HG03575 (cell line): ENCODE results near the gene GPR25.

Source experiments
- ATAC-seq: cut with Tn5 transposase; IDR thresholded peaks from one replicate; pipeline ENCODE4 v1.9.1; 2021; ENCODE audit not compliant: unreplicated experiment, insufficient number of reproducible peaks, low FRiP score; ENCODE audit errors: extremely low read depth

The GPR25 gene

GRCh38 chr1:200869376-200869752 lies 3.4 kb upstream of the GPR25 start:
- no peak for ATAC-seq

DNA sequence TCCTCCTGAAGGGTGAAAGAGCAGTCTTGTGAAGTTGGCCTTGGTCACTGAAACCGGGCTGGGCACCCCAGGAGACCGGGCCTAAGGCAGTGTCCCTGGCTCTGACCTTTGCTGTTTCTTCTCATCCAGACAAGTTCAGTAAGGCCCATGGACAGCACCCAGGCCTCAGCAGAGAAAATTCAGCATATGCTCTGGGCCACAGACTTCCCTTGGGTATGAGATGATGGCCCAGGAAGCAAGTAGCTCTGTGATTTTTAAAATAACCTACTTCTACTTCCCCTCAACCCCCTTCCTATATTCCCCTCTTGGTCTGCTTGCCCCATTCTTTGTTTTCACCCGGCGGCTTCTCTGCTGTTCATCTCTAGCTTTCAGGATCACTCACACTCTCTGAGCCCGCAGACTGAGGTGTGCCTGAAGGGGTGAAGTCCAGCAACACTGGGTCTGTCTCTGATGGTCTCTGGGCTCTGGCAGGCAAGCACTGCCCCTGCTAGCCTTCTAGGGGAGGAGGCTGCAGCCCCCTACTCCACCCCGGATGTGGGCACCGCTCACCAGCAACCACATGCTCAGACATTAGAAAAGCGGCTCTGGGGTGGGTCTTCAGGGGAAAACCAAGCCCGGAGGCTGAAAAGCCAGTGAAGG lies 2.9 kb upstream of the GPR25 start:
- no peak for ATAC-seq

DNA sequence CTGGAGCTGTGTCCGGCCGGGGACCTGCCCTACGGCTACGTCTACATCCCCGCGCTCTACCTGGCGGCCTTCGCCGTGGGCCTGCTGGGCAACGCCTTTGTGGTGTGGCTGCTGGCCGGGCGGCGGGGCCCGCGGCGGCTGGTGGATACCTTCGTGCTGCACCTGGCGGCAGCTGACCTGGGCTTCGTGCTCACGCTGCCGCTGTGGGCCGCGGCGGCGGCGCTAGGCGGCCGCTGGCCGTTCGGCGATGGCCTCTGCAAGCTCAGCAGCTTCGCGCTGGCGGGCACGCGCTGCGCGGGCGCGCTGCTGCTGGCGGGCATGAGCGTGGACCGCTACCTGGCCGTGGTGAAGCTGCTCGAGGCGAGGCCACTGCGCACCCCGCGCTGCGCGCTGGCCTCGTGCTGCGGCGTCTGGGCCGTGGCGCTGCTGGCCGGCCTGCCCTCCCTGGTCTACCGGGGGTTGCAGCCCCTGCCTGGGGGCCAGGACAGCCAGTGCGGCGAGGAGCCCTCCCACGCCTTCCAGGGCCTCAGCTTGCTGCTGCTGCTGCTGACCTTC lies 412 bp downstream of the GPR25 start:
- no peak for ATAC-seq

GRCh38 chr1:200873671-200874397 lies 1.1 kb downstream of the GPR25 start:
- ATAC-seq = no peak

GRCh38 chr1:200874694-200875093 lies 1.9 kb downstream of the GPR25 start:
- ATAC-seq = no peak

DNA sequence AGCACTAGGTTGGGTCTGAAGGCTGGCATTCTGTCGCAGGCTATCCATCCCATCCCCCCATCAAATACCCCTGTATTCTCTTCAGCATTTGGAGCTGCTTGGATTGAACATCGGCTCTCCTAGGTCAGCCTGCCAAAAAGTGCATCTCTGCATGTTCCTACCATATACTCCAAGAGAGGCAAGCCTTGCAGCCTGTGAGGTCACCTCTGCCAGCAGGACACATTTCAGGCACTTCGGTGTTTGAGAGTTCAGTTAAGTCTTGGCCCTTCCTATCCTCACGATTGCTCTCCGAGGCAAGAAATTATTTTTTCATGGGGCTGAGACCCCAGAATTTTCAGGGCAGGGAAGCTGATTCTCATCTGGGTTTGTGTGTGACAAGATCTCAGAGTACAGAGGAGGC lies 2.6 kb downstream of the GPR25 start:
- ATAC-seq = no peak

GRCh38 chr1:200877010-200877409 lies 4.2 kb downstream of the GPR25 start:
- no peak for ATAC-seq

GRCh38 chr1:200877839-200878551 lies 5.2 kb downstream of the GPR25 start:
- peak; percentile 65 for ATAC-seq

- ATAC-seq = peak; percentile 77
Observed at GRCh38 chr1:200880212-200880611, 7.4 kb downstream of the GPR25 start.

DNA sequence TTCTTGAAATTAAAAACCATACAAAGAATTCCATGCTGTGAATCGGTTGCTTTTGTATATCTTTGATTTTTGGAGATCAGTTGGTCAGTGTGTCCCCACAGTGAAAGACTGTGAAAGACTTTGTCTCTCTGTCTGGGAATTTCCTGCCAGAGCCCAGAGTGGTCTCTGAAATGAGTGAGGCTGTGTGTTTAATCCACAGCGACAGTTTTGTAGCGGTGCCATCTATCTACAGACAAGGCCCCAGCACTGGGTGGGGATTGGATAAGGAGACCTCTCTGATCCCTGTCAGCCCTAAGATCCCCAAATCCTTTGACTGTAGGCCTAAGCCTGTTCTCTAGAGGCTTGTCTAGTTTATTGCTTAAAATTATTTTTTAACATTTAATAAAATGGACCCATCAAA lies 10.3 kb downstream of the GPR25 start:
- no peak for ATAC-seq

GRCh38 chr1:200885623-200886402 lies 13.0 kb downstream of the GPR25 start:
- no peak for ATAC-seq

DNA sequence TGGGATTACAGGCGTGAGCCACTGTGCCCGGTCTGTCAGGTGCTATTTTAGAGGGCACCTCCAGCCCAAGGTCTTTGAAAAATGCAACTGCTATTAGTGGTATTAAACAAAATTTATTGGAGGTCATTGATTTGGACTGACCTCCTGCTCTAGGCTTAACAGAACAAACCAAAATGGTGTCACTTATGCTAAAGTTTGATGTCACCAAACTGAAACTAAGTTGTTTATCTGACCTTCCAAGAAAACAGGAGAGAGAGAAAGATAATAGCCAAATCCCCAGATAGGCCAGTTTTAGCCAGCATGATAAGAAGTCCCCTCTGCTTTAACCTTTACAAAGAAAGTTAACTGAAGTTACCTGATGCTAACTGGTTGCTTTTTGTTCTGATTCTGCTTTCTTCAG lies 13.8 kb downstream of the GPR25 start:
- no peak for ATAC-seq

DNA sequence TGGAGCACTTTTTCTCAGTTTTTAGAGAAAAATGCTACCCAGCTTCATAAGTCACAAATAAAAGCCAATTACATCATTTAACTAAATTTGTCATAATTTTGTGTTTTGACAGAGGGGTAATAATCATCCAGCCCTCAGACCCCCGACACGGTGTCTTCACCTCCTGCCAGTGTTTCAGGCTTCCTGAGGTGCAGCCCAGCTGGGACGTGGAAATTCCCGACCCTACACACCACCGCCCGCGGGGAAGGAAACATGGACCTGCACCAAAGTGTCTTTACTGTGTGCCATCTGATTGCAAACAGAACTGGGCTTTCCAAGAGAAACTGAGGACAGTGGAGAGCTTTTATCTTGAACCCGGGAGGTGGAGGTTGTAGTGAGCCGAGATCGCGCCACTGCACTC lies 14.3 kb downstream of the GPR25 start:
- ATAC-seq = no peak

- ATAC-seq = no peak
Observed at GRCh38 chr1:200887772-200888348, 15.1 kb downstream of the GPR25 start.

DNA sequence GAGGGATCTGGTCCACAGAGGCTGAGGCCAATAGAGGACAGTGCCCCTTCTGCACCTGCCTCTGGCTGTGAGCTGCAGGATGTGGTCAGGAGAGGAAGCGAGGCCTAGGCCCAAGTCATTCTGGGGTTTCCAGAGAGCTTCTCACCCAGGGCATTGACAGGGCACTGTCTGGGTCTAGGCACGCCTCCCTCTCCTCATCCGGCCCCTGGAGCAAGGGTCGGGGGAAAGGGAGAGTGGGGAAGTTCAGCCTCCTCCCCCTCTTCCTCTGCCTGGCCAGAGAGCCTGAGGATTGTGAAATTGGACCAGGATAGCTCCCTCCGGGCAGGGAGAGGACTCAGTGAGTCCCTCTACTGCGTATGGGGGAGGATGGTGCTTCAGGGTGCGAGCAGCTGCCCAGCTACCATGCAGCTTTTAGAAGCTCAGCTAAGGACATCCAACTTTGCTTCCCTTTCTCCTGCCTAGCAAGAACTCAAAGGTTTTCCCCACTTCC lies 15.6 kb downstream of the GPR25 start:
- ATAC-seq = peak; percentile 85

DNA sequence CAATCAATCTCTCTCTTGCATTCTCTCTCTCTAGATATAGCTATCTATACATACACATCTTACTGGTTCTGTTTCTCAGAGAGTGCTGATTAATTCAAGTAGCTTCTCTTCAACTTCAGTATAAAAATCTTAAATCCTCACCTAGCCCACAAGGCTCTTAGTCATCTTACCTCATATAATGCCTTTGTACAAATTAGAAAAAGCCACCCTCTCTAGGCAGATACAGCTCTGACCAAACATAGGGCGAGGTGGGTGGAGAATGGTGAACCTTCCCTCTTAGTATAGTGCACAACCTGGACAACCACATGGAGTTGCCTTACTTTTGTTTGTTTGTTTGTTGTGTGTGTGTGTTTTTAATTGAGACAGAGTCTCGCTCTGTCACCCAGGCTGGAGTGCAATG lies 16.8 kb downstream of the GPR25 start:
- ATAC-seq = no peak

GRCh38 chr1:200890027-200890426 lies 17.2 kb downstream of the GPR25 start:
- no peak for ATAC-seq

DNA sequence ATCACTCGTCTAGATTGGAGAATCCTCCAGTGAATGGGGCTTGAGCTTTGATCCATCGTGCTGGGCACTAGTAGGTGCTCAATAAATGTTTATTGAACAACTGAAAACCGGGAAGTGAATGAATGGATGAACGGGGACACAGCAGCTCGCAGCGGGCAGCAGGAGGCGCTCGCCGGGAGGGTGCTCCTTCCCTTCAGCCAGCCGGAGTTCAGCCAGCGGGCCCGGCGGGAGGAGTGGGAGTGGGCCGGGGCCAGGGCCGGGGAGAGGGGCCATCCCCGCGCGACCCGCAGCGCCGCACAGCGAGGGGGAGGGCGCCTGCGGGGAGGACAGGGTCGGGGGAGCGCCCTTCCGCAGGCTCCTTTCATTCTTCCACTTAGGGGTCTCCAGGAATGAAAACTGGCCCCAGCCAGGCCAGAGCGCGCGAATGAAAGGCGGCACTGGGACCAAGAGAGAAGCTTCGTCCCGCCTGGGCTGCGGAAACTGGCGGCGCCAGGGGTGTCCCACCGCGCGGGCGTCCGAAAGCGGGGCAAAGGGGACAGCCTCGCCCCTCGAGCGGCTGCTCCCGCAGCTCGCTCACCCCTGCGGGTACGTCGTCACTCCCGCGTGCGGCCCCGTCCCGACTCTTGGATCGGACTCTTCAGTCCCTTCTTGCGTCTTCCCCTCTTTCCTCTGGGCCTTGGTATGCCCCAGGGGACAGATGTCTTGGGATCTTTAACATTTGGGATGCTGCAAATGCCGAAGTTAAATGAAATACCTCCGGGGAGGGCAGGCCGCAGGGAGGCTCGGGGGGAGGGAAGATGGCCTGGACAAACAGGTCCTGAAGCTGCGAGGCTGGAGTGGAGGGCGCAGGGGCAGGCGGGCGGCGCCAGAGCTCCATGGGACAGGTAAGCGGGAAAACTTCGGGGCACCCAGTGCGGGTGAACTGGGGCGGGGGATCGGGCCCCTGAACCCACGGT lies 18.3 kb downstream of the GPR25 start:
- no peak for ATAC-seq
